Forelimb muscle (tissue), 1 donor: Measurements from ENCODE around the gene KLHL40. TPM values are rescaled to one million over a fixed set of nuclear protein-coding genes. Genes with fewer than 3 reads are reported as not detected.

Source experiments
- polyA plus RNA-seq: library from polyadenylated mRNA; unstranded; fragments of 120-200 nt; gene quantifications from one replicate; pipeline ENCODE4 v1.2.1, GENCODE V29; 2013; ENCODE audit not compliant: insufficient read length

Gene KLHL40
- polyA plus RNA-seq, 1 donor: 162 TPM

Other genes with a start within 250 kb of the KLHL40 start
- gene VIPR1, start 182.9 kb upstream of the KLHL40 start, polyA plus RNA-seq: 1.6 TPM
- gene SEC22C, start 103.6 kb upstream of the KLHL40 start, polyA plus RNA-seq: 19.6 TPM
- gene SS18L2, start 94.7 kb upstream of the KLHL40 start, polyA plus RNA-seq: 9.6 TPM
- gene NKTR, start 84.9 kb upstream of the KLHL40 start, polyA plus RNA-seq: 94.1 TPM
- gene ZBTB47, start 31.8 kb upstream of the KLHL40 start, polyA plus RNA-seq: 36.9 TPM
- gene HHATL, start 17.3 kb downstream of the KLHL40 start, polyA plus RNA-seq: 73.4 TPM
- gene CCDC13, start 87.7 kb downstream of the KLHL40 start, polyA plus RNA-seq: 0.67 TPM
- 71.7 TPM for gene HIGD1A, start 119.0 kb downstream of the KLHL40 start, polyA plus RNA-seq
- 0.46 TPM for gene ACKR2, start 123.9 kb downstream of the KLHL40 start, polyA plus RNA-seq
- gene CYP8B1, start 190.3 kb downstream of the KLHL40 start, polyA plus RNA-seq: 0.09 TPM
- 19.5 TPM for gene ZNF662, start 220.6 kb downstream of the KLHL40 start, polyA plus RNA-seq